H1 (cell line): ENCODE measurements around the gene SND1. TPM values are rescaled to one million over a fixed set of nuclear protein-coding genes. Genes with fewer than 3 reads are reported as not detected.

Experiments
- CTCF ChIA-PET: fragments of 300-600 bp; sonication (Branson Sonifier 250); formaldehyde crosslinking; loops from one replicate; lab custom pipeline; 2021; ENCODE audit not compliant: partially characterized antibody; lab: Charles Lee
- POLR2A ChIA-PET: fragments of 300-600 bp; sonication (Branson Sonifier 250); formaldehyde crosslinking; loops from one replicate; lab custom pipeline; 2021; ENCODE audit warnings: inconsistent platforms; ENCODE audit not compliant: partially characterized antibody; lab: Charles Lee
- DNase-seq, 2 experiments: peaks; one replicate each; pipeline versions ENCODE4 v3.0.0 to v3.0.0-alpha.2; 2010 to 2022; ENCODE audit warnings: low spot score in 2 of 2, low read depth in 1 of 2, mixed read lengths in 1 of 2
- FAIRE-seq: peaks from 2 replicates; lab custom pipeline; 2011; peaks lifted over from hg19 to GRCh38; lab: Jason Lieb, UNC
- H2AFZ ChIP-seq: 2 replicates; pipeline ENCODE4 v1.8.1; 2012; ENCODE audit warnings: low read length, inconsistent platforms
- H2AK5ac ChIP-seq: 2 replicates; pipeline ENCODE4 v1.6.1; 2013; ENCODE audit warnings: low read depth, low read length
- H2BK120ac ChIP-seq: replicated peaks from 2 replicates; pipeline ENCODE3; 2013; ENCODE audit warnings: low read depth, low read length, inconsistent platforms
- H2BK12ac ChIP-seq: 2 replicates; pipeline ENCODE4 v1.6.1; 2013; ENCODE audit warnings: low read depth, low read length
- H2BK15ac ChIP-seq: 2 replicates; pipeline ENCODE4 v1.6.1; 2013; ENCODE audit warnings: low read length
- H2BK20ac ChIP-seq: 2 replicates; pipeline ENCODE4 v1.6.1; 2013; ENCODE audit warnings: low read length
- H2BK5ac ChIP-seq: 2 replicates; pipeline ENCODE4 v1.6.1; 2013; ENCODE audit warnings: low read depth, low read length
- H3K14ac ChIP-seq: 2 replicates; pipeline ENCODE4 v1.6.1; 2013; ENCODE audit warnings: inconsistent platforms; ENCODE audit not compliant: insufficient read length
- H3K18ac ChIP-seq: 2 replicates; pipeline ENCODE4 v1.6.1; 2013; ENCODE audit warnings: low read length; ENCODE audit errors: extremely low read depth
- H3K23ac ChIP-seq: 2 replicates; pipeline ENCODE4 v1.6.1; 2013; ENCODE audit warnings: inconsistent platforms; ENCODE audit not compliant: insufficient read length
- H3K23me2 ChIP-seq: 2 replicates; pipeline ENCODE4 v1.6.1; 2013; ENCODE audit warnings: low read depth, low read length
- H3K27ac ChIP-seq: 2 replicates; pipeline ENCODE4 v1.6.1; 2011; ENCODE audit warnings: low read depth, low read length, inconsistent platforms
- H3K27me3 ChIP-seq, 4 experiments: replicated peaks in 1 of 4; 1 replicate in 1 of 4; 2 replicates in 3 of 4; pipeline versions ENCODE4 v1.6.1 to v1.8.1; 2011 to 2013; ENCODE audit warnings: low read length in 3 of 4, mild to moderate bottlenecking in 3 of 4, inconsistent platforms in 2 of 4, mixed read lengths in 2 of 4, moderate library complexity in 1 of 4; ENCODE audit not compliant: control insufficient read depth in 3 of 4, insufficient read depth in 3 of 4; ENCODE audit errors: extremely low read depth in 1 of 4
- H3K36me3 ChIP-seq, 4 experiments: 2 replicates each; pipeline versions ENCODE4 v1.6.1 to v1.8.1; 2011 to 2013; ENCODE audit warnings: mild to moderate bottlenecking in 4 of 4, low read length in 3 of 4, moderate library complexity in 2 of 4, control low read depth in 1 of 4, inconsistent platforms in 1 of 4; ENCODE audit not compliant: insufficient read depth in 4 of 4, control insufficient read depth in 2 of 4
- H3K4ac ChIP-seq: replicated peaks from 2 replicates; pipeline ENCODE3; 2013; ENCODE audit warnings: low read length, low read depth, mixed read lengths, inconsistent platforms; ENCODE audit not compliant: insufficient read length
- H3K4me1 ChIP-seq, 4 experiments: replicated peaks in 1 of 4; 1 replicate in 1 of 4; 2 replicates in 3 of 4; pipeline versions ENCODE4 v1.6.1 to v1.8.1; 2011 to 2013; ENCODE audit warnings: low read length in 3 of 4, inconsistent platforms in 2 of 4, mixed read lengths in 1 of 4; ENCODE audit not compliant: insufficient read depth in 4 of 4, control insufficient read depth in 3 of 4
- H3K4me2 ChIP-seq, 2 experiments: 2 replicates each; pipeline versions ENCODE4 v1.6.1 to v1.8.1; 2011 to 2013; ENCODE audit warnings: low read depth in 2 of 2, low read length in 2 of 2, control low read depth in 1 of 2, inconsistent platforms in 1 of 2, mild to moderate bottlenecking in 1 of 2; ENCODE audit not compliant: insufficient read depth in 1 of 2
- H3K4me3 ChIP-seq, 4 experiments: fragments of 200-600, 300-600 bp in 1 of 4; sonication (generic), shearing (Covaris generic), sonication (Bioruptor Twin) in 1 of 4; 2 replicates each; pipeline versions ENCODE4 v1.5.1 to v1.8.1; 2011 to 2016; ENCODE audit warnings: low read length in 4 of 4, low read depth in 3 of 4, control low read depth in 2 of 4, inconsistent platforms in 2 of 4, mild to moderate bottlenecking in 2 of 4, mixed read lengths in 1 of 4, moderate library complexity in 1 of 4; ENCODE audit not compliant: insufficient read depth in 2 of 4; ENCODE audit errors: extremely low read depth in 1 of 4
- H3K56ac ChIP-seq: replicated peaks from 2 replicates; pipeline ENCODE3; 2013; ENCODE audit warnings: low read depth, mild to moderate bottlenecking, mixed read lengths, low read length, inconsistent platforms; ENCODE audit not compliant: insufficient read length
- H3K79me1 ChIP-seq: 2 replicates; pipeline ENCODE4 v1.6.1; 2013; ENCODE audit warnings: low read depth, low read length, control low read depth
- H3K79me2 ChIP-seq, 2 experiments: 2 replicates each; pipeline versions ENCODE4 v1.6.1 to v1.8.1; 2012 to 2013; ENCODE audit warnings: low read length in 2 of 2, mild to moderate bottlenecking in 2 of 2, inconsistent platforms in 1 of 2; ENCODE audit not compliant: insufficient read depth in 2 of 2, control insufficient read depth in 1 of 2
- H3K9ac ChIP-seq, 4 experiments: replicated peaks in 1 of 4; 1 replicate in 1 of 4; 2 replicates in 3 of 4; pipeline versions ENCODE4 v1.6.1 to v1.8.1; 2011 to 2013; ENCODE audit warnings: low read depth in 3 of 4, low read length in 3 of 4, control low read depth in 2 of 4, mild to moderate bottlenecking in 2 of 4, moderate library complexity in 2 of 4, inconsistent platforms in 1 of 4; ENCODE audit errors: extremely low read depth in 1 of 4
- H3K9me3 ChIP-seq, 2 experiments: 2 replicates each; pipeline versions ENCODE4 v1.6.1 to v1.8.1; 2012 to 2013; ENCODE audit warnings: mild to moderate bottlenecking in 2 of 2, moderate library complexity in 2 of 2, control low read depth in 1 of 2, inconsistent platforms in 1 of 2, low read depth in 1 of 2, low read length in 1 of 2, mixed read lengths in 1 of 2; ENCODE audit not compliant: insufficient read depth in 2 of 2
- H4K20me1 ChIP-seq, 2 experiments: replicated peaks in 1 of 2; 2 replicates each; pipeline versions ENCODE3 to v1.8.1; 2011 to 2013; ENCODE audit warnings: inconsistent platforms in 2 of 2, low read length in 2 of 2, mild to moderate bottlenecking in 1 of 2; ENCODE audit not compliant: insufficient read depth in 2 of 2, control insufficient read depth in 1 of 2
- H4K5ac ChIP-seq: 2 replicates; pipeline ENCODE4 v1.6.1; 2013; ENCODE audit warnings: low read length, low read depth, mixed read lengths, inconsistent platforms; ENCODE audit not compliant: insufficient read length
- H4K8ac ChIP-seq: 2 replicates; pipeline ENCODE4 v1.8.0; 2013; ENCODE audit warnings: mild to moderate bottlenecking, moderate library complexity, low read length, inconsistent platforms; ENCODE audit not compliant: insufficient read depth; ENCODE audit errors: extremely low read depth
- H4K91ac ChIP-seq: replicated peaks from 2 replicates; pipeline ENCODE3; 2013; ENCODE audit warnings: low read length, mixed read lengths, inconsistent platforms; ENCODE audit not compliant: insufficient read length
- CBX5 ChIP-seq: fragments of 300-800, 300-1000 bp; sonication (generic); IDR thresholded peaks from 2 replicates; pipeline ENCODE4 v1.7.1; 2016; ENCODE audit warnings: antibody characterized with exemption, low read length, low read depth
- CTBP2 ChIP-seq: IDR thresholded peaks from 2 replicates; pipeline ENCODE4 v1.7.0; 2011; ENCODE audit warnings: borderline replicate concordance, mild to moderate bottlenecking, moderate library complexity, mixed read lengths, low read length; ENCODE audit not compliant: insufficient read depth, insufficient read length
- JUND ChIP-seq: IDR thresholded peaks from 2 replicates; pipeline ENCODE4 v1.6.1; 2011; ENCODE audit warnings: mild to moderate bottlenecking, improper control_type of control experiment, low read length
- POU5F1 ChIP-seq: IDR thresholded peaks from 2 replicates; pipeline ENCODE4 v1.6.1; 2011; ENCODE audit warnings: low read depth, mild to moderate bottlenecking, low read length, moderate library complexity
- RAD21 ChIP-seq, 2 experiments: IDR thresholded peaks in 1 of 2; conservative IDR thresholded peaks in 1 of 2; 2 replicates each; pipeline ENCODE4 v1.6.1; 2011; ENCODE audit warnings: low read depth in 2 of 2, low read length in 2 of 2, improper control_type of control experiment in 1 of 2, inconsistent platforms in 1 of 2, mild to moderate bottlenecking in 1 of 2, moderate library complexity in 1 of 2
- SAP30 ChIP-seq: fragments of 300-600 bp; sonication (generic); IDR thresholded peaks from 2 replicates; pipeline ENCODE4 v1.7.1; 2012; ENCODE audit warnings: low read length, moderate library complexity, mild to moderate bottlenecking, inconsistent platforms; ENCODE audit not compliant: insufficient read depth, insufficient replicate concordance
- SIN3A ChIP-seq, 2 experiments: IDR thresholded peaks in 1 of 2; conservative IDR thresholded peaks in 1 of 2; 2 replicates each; pipeline ENCODE4 v1.6.1; 2011 to 2012; ENCODE audit warnings: low read length in 2 of 2, improper control_type of control experiment in 1 of 2, low read depth in 1 of 2, mild to moderate bottlenecking in 1 of 2
- TAF1 ChIP-seq: IDR thresholded peaks from 2 replicates; pipeline ENCODE4 v1.6.1; 2011; ENCODE audit warnings: mild to moderate bottlenecking, low read depth, low read length
- TCF12 ChIP-seq: IDR thresholded peaks from 2 replicates; pipeline ENCODE4 v1.6.1; 2011; ENCODE audit warnings: low read depth, mild to moderate bottlenecking, low read length
- WGBS, 2 experiments: shearing (Covaris generic) in 1 of 2; methylation state at CpG; one replicate each; pipeline versions ENCODE4 v1.1.6 to v1.1.7; 2013 to 2015; ENCODE audit warnings: low lambda C conversion rate in 2 of 2, mixed read lengths in 2 of 2, inconsistent platforms in 1 of 2, low coverage in 1 of 2, missing lambda C conversion rate in 1 of 2; ENCODE audit not compliant: insufficient replicate concordance in 2 of 2, insufficient coverage in 1 of 2, insufficient read length in 1 of 2; ENCODE audit errors: extremely low coverage in 1 of 2, missing lambda C conversion rate in 1 of 2; 5-methylcytosine and 5-hydroxymethylcytosine counted together
- polyA plus RNA-seq, 7 experiments: library from polyadenylated mRNA; depleted of rRNA in 3 of 7; stranded (reverse) in 5 of 7; unstranded in 2 of 7; fragments of >200 nt in 5 of 7; fragments of 200-250 nt in 2 of 7; gene quantifications; 1 replicate in 5 of 7; 2 replicates in 1 of 7; 4 replicates in 1 of 7; pipeline versions ENCODE4 v1.2.1 to v1.2.3, GENCODE V29; 2011 to 2013; ENCODE audit warnings: missing spikeins in 2 of 7, mixed read lengths in 2 of 7
- total RNA-seq: library from RNA; stranded (reverse); fragmentation: NEBNext Ultra II Directional; extraction: Animal tissue kit (Norgen Biotek cat#: 25700); gene quantifications from 2 replicates; pipeline ENCODE4 v1.2.1, GENCODE V29; 2021

The SND1 gene
- total and polyA plus RNA-seq, 2 of the 8 experiments (the other 6 are each of a cell fraction or from before 2014, with no cell fraction given) = 122 to 290 TPM

DNA sequence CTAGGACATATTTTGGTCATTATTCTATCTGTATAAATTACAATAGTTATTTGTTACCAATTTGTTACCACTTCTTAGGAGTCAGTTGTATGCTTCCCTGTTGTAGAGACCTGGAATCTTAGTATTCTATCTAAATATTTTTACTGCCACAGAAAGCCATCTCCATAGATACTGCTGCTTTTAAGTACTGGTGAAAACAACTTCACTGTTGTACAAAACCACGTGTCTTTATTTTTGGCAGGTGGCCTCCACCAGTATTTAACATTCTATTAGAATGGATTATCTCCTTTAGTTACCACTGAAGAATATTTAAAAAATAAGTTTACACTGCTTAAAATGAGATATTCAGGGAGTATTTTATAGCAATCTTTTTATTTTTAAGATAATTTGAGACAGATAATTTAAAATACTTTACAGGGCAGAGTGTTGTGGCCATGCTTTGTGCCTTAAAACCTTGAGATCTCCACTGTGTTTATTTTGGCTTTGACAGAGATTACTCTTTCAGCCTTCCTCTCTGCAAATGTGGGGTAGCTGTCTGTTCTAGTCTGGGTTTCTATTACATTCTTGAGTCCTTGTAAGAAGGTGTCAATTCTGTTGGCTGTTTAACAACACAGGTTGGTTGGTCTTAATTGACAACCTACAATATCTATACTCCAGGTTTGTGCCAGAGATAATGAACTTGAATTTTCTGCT, 193.7 kb downstream of the SND1 start:
- Histone ChIP-seq H3K4me2 (no peak overlapping the region), H3K4me1 (peaks cover 0 to 8% (median 4%) of the 10 kb centered on the region in 4 experiments; a peak in 6 of 7 replicates), H3K36me3 (peaks cover 0 to 14% (median 0%) of the 10 kb centered on the region in 4 experiments; a peak in 2 of 8 replicates), H3K4me3 (no peak overlapping the region), H3K23ac (no peak overlapping the region), H2BK15ac (no peak overlapping the region), H4K5ac (no peak overlapping the region), H4K8ac (no peak overlapping the region), H3K27me3 (no peaks in the 10 kb centered on the region), H2AFZ (no peak overlapping the region), H4K20me1 (peaks cover 3 to 7% of the 10 kb centered on the region in 2 experiments), H3K4ac (no peak overlapping the region), H3K18ac (no peak overlapping the region), H2AK5ac (no peak overlapping the region), H3K23me2 (no peaks in the 10 kb centered on the region), H4K91ac (no peak overlapping the region), H2BK12ac (no peak overlapping the region), H3K79me2 (peaks cover 0 to 4% of the 10 kb centered on the region in 2 experiments; a peak in 1 of 4 replicates), H3K14ac (no peak overlapping the region), H3K9me3 (no peaks in the 10 kb centered on the region), H2BK5ac (no peak overlapping the region), H3K27ac (no peak overlapping the region), H3K9ac (no peak overlapping the region), H3K56ac (no peak overlapping the region), H2BK20ac (no peak overlapping the region), H2BK120ac (no peak overlapping the region), H3K79me1 (no peaks in the 10 kb centered on the region; the same call in 1 of the 2 replicates)
- POLR2A ChIA-PET = no interaction called here
- WGBS, 2 experiments = 100% methylated on average over 1 of the region's 1 CpG; no CpG with 5 or more reads in 1 of the 2 experiments
- no peak for FAIRE-seq
- CTCF ChIA-PET = no interaction called here
- TF ChIP-seq CBX5 (no peak), TCF12 (no peak), CTBP2 (no peak), TAF1 (no peak), POU5F1 (no peak), SIN3A (conservative IDR thresholded peaks at IDR 0.05 in 1 of 2, IDR thresholded peaks at IDR 0.05 in 1 of 2; ENCODE audit: low read depth in 1 of 2, low read length in 2 of 2) (no peak), SAP30 (no peak), RAD21 (IDR thresholded peaks at IDR 0.05 in 1 of 2, conservative IDR thresholded peaks at IDR 0.05 in 1 of 2; ENCODE audit: low read depth in 2 of 2, low read length in 2 of 2) (no peak), JUND (no peak)
- no peak for DNase-seq
